Inferior parietal cortex (tissue), 1 donor: ENCODE data around the gene DYNC1I1.
"Not testable (repeated sequence)": the region's sequence is repeated elsewhere in the genome, so short reads cannot be mapped to it uniquely, and the experiment has no call there.

ENCODE experiments used
- DNase-seq: peaks from one replicate; pipeline ENCODE4 v3.0.0-alpha.2; 2016; ENCODE audit errors: extremely low spot score

The DYNC1I1 gene

DNA sequence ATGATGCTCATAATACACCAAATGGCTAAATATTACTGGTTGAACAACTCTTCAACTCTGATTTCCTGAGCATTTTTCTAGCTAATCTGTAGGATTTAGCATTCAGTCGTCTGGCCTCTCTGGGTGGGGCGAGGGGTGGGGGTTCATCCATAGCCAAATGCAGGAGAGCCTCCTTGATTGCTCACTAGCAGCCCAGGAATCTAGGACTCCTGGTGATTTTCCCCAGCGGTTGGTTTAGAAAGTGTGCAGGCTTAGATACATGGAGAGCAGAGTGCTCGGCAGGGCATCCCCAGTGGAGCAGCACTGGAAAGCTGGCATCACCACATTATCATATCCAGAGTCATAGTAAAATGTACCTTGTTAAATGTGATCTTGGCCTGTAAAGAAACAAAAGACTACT, 136.1 kb downstream of the DYNC1I1 start:
- DNase-seq = no peak

DNA sequence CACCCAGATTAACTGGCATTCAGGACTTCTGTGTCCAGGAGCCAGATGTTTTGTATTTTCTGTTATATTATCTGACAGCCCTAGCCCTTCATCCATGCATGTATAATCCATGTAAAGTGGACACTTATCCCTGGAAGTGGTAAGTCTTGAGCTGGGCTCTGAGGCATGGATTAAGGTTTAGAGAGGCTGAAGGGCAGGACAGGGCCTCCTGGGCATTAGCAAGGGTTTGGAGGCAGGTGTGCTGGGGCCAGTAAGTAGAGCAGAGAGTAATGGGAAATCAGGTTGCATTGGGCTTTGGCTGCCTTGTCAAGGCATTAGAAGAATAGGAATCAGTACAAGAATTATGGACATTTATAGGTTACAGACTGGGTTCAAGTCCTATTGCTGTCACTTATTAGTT, 138.0 kb downstream of the DYNC1I1 start:
- DNase-seq = no peak

DNA sequence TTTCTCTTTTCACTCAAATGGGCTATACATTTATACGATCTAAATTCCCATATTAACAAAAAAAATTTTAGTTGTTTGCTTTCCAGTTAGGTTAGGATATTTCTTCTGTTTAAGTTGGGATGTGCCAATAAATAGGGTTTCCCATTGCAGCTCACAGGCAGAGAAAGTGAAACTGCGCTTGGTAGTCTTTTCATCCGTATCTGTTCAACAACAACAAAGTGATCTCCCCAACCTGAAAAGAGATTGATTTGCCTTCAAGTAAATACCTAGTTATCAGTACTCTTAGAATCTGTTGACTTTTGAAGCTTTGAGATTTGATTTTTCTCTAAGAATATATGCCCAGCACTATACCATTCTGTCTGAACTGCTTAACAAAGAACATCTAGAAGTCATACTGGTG, 143.4 kb downstream of the DYNC1I1 start:
- peak; percentile 31 for DNase-seq

DNA sequence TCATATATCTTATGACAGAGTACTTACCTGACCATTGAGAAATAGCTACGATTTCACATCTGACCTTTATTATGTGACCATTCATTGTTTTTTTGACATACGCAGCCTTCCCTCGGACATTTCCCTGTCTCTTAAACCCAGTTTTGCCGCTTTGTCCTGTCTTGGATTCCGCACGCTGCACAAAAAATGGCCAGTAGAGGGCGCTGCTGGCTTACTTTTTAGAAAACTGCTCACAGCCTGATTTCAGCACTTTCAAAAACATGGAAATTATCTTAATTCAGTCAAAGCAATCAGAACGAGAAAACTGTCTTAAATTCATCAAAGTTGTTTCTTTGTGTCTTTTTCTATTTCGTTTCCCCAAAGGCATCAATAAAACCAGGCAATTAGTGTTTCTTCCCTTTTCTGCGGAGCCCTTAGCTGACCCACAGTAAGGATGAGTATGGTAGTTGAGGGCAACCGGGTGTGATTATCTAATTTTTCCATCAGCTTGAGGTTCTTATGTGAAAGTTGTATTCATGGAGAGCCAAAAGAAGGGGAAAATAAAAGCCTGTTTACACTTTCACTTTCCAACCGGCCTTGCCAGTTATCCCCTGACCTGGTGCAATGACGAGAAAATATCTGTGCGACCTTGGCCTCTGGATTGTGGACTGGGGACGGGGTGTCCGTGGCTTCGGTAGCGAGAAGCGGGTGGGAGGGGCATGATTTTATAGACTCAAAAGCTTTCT, 144.4 kb downstream of the DYNC1I1 start:
- peak; percentile 98 for DNase-seq

DNA sequence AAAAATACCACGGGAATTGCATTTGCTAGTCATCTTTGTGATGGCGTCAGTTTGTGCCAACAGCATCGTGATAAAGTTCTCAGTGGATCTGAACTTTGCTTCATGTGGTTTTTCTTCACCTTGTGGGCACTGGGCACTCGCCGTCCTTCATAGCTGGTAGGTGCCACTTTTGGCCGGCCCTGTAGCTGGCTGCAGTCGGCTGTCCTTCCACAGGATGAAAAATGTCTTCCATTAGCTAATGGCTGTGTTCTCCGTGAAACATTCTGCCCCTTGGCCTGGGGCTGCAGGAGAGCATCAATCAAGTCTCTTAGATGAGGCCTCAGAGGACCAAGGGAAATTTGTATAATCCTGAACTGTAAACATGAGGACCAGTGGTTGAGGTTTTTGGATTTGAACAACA, 145.3 kb downstream of the DYNC1I1 start:
- no peak for DNase-seq

DNA sequence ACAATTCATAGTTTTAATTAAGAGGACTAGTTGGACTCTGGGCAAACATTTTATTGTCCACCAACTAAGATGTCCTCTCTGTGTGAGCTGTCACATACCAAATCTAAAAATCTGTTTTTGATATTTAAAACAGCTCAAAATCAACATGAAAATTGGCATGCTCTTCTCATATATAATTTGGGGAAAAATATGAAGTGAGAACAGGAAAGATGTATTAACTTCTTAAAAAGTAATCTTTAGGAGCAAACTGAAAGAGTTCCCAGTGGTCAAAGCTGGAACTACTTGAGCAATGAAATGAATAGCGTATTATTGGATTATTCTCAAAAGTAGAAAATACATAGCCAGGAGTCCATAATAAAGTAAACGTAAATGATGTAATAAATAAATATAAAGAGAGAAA, 147.2 kb downstream of the DYNC1I1 start:
- DNase-seq = no peak

DNA sequence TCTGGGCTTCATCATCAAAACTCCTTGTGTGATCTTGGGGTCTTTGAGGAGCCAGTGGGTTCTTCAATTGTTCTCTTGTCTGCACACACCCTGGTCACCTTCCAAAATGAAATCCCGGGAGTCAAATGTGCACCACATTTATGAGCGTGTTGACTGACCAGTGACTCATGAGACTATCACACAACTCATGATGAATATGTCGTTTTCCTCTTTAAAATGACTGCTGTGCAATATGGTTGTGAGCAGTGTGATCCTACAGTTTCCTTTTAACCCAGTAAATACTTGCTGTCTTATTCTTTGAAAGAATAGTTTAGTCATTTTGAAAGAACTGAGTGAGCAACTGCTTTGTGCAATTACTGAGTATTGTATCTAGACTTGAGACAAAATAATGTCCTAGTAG, 149.2 kb downstream of the DYNC1I1 start:
- DNase-seq = no peak

DNA sequence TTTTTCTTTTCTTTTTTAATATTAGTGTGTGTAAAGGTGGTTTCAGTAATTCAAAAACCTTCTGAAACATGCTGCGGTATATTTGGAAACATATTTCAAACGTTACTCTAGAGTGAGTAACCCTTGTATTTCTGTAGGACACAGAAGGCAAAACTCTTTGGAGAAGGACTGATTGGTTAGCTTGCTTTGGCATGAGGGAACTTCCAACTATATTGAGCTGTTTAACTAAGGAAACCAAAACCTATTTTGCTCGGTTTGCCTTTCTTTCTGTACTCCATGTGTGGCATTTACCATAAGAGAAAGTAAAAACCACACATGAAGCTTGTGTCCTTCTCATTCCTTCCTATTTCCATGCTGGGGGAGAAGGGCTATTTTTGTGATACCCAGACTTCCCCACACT, 149.8 kb downstream of the DYNC1I1 start:
- no peak for DNase-seq

DNA sequence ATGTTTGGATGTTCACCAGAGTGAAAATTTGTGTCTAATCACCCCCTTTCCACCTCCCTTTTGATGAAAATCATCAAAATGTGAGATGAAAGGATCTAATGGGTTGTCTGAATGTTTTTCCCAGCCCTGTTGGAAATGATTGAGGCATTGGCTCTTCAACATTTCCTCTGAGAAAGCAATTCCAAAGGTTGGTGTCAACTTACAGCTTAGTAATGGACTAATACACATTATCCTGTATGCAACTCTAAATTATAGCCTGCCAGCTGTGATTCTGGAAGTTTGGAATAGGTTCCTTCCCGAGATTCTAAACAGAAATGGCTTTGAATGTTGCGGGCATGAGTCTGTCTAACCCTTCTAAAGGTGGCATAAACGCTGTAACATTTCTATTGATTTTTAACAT, 152.9 kb downstream of the DYNC1I1 start:
- no peak for DNase-seq

DNA sequence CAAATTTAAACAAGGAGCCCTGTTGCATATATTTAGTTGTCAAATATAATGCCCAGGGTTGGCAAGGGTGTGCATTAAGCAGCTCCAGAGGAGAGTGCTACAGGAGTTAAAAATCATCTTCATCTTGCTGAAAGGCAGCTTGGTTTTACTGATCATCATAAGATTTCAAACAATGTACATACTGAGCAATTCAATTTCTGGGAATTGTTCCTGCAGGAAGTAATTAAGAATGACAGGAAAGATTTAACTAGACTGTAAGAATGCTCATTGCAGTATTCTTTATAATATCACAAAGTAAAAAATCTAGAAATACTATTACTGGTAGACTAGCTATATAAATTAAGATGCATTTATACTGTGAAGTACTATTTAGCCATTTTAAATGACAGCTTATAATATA, 153.6 kb downstream of the DYNC1I1 start:
- no peak for DNase-seq

DNA sequence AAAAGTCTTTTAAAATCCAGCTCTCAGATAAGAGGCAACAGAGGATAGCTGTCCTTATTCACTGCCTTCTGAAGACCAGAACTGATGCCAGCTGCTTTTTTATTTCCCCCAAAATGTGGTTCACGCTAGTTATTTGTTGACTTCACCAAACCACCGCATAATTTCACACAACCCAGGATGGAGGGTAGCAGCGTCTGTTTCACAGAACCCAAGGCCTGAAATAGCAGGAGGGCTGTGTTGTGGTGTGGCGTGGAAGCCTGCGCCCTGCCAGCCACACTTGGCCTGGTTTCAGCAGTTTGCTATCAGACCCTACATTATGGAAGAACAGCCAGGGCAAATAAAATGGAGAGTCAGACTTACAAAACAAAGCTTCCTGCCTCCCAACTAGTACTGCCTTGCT, 155.4 kb downstream of the DYNC1I1 start:
- DNase-seq = no peak

DNA sequence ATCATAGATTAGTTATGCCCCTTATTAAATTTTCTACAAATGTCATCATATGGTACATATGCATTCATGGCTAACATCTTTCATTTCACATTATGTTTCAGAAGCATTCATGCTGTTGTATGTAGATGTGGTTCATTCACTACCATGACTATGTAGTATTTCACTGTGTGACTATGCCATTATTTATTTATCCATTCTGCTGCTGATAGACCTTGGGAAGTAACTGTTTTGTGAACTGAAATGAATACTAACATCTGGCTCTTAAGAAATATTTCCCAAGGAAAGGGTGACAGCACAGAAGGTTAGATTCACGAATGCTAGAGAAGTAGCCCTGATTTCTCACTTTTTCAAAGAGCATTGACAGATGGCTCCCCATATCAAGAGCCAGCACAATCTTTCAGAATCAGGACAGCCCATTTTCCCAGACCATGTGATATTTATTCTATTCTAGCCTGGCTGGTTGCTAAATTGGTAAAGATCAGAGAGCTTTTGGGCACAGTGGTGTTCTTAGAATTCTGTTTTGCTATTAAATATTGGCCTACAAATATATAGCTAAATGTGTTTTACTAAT, 157.4 kb downstream of the DYNC1I1 start:
- no peak for DNase-seq

DNA sequence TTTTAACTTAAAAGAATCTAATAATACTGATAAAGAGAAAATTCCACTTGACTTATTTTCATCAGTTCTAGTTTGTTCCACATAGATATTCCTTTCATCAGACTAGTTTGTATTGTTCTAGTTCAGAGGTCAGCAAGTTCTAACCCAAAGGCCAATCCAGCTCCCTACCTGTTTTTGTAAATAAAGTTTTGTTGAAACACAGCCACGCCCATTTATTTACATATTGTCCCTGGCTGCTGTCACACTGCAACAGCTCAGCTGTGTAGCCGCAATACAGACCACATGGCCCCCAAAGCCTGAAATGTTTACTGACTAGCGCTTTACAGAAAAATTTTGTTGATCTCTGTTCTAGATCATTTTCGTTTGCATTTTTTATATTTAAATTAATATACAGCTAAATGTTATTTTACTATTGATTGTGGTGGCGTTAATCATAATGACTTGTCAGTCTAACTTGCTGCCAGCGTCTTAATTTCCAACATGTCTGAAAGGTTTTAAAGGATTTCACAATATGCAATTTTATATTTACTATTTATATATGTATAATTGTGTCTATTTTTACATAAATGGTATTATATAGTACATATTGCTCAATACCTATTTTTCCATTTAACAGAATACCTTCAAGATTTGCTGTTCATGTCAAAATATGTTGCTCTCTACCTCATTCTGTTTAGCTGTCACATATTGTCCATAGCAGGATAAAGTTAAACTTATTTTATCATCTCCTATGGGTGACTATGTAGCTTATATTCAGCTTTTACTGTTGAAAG, 159.3 kb downstream of the DYNC1I1 start:
- DNase-seq = no peak

DNA sequence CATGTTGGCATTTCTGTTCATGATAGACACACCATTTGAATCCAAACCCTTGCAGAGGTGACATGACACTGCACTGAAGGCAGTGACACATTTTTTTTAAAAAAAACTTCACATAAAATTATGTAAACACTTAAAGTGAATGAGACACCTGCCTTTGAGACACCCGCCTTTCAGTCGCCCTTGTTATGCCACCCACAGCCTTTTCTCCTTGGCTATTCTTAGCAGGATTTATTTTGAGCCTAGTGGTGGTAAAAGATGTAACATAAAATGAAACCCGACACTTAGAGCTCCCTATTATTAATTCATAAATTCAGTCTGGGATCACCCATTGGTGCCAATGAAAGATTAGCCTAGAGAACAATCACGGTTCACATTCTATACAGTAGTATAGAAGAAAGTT, 161.3 kb downstream of the DYNC1I1 start:
- no peak for DNase-seq

DNA sequence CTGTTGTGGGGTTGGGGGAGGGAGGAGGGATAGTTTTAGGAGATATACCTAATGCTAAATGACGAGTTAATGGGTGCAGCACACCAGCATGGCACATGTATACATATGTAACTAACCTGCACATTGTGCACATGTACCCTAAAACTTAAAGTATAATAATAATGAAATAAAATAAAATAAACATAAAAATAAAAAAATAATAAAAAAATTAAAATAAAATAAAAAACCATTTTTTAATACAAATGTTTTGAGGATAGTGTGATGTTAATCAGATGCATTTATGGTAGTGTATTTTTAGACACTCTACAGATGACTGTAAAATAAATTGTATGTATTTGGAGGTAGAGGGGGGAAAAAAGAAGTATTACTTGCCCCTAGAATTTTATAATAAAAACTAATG, 172.5 kb downstream of the DYNC1I1 start:
- DNase-seq = not testable (repeated sequence)

DNA sequence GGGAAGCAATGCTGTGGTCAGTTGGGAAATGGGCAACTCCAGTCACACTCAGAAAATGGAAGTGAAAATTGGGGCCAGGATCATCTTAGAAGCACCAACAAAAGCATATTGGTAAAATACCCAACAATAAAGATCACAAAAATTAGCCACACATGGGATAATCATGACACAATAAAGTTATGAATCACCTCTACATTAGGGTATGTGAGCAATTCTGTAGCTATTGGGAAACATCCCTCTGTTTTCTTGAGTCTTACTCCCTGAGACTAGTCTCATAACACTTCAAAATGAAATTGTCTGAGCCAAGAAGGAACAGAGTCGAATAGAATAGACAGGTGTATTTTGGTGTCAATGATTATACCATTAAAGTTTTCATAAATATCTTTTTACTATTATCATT, 178.3 kb downstream of the DYNC1I1 start:
- DNase-seq = no peak

DNA sequence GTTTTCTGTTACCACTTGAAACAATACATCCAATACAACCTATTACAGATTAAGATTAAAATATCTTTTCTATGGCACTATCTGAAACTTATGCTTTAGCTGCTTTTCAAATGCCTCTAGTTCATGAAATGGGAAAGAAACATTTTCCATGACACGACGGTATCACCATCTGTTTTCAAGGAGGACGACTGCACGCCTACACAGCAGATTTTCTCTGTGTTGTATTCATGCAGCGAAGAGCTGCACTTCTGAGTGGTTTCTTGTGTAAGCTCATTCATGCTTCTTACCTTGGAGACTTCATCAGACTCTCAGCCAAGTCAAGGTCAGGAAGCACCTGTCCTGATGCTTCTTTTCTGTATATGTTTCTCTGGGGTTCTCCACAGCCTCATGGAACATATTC, 179.2 kb downstream of the DYNC1I1 start:
- DNase-seq = peak; percentile 52

DNA sequence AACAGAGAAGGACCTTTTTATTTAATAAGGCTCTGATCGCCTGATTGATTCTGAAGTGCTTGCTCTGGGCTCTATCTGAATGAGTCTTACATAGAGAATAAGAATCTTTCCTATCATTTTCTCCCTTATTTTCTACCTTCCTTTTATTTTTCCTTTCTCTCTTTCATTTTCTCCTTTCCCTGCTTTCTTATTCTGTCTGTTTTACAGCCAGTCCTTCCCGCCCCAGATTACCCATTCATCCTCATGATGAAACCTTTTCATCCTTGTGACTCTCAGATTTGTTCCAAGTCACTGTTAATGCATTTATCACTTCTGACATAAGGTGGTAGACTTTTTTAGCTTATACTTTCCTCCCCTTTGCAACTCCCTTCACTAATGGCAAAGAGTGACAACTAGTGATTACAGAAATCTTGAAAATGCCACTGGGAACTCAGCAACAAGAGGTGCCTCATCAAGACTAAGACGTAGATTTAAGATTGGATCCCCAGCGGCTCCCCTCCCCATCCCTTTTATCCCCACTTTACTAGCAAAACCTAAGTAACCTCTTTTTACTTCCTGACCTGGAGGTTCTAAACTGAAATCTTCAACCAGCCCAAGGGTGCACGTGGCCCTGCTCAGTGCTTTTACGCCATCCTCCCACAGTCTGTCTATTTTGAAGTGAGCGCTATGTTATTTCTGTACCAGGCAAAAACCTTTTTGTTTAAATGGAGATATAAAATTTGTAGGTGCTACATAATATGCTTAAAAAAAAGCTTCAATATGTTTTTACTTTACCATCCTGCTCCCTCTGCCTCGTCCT, 179.8 kb downstream of the DYNC1I1 start:
- DNase-seq = no peak

DNA sequence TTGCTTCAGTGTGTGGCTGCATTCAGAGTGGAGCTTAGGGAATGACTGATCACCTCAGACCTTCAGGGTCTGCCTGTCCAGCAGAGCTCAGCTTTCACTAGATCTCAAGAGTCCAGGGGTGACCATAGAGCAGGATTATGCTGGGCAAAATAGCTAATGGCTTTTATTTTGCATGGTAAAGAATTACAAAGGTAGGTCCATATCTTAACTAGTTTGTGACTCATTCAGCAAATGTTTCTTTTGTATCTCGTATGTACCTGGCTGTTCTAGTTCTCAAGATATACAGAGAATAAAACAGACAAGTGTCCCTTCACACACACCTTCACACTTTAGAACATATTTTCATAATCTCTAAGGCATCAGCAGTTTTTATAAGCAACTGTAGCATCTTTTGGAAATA, 180.5 kb downstream of the DYNC1I1 start:
- DNase-seq = no peak

DNA sequence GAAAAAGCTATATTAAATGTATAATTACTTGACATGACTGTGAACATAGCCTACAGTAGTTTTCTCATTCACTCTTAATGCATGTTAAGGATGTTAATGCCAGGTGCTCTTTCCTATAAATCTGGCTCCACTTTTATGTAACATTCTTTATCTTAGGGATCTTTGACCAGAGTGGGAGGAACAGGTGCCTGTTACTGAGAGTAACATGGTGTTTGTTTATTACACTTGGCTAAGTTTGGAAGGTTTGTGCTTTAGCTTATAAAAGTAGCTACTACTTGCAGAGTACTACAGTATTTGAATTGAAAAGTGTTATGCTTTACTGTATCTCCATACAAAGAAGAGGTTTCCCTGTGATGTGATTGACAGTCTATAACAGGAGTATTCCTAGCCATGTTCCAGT, 183.4 kb downstream of the DYNC1I1 start:
- no peak for DNase-seq

DNA sequence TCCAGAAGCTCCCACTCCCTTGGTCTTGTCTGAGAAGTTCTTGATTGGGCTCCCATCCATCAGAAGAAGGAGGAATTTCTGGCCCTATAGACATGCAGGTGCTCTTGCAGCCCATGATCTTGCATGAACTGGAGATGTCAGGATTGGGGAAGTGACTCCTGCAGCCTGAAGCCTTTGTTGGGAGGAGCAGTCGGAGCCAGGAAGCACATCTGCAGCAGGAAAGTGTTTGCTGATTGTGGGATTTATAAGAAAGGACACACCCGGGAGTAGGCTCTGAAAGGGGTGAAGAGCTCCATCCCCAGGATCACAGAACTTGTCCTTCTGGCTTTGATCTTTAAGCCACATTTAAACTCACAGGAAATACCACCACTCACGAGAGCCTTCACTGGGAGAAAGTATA, 185.2 kb downstream of the DYNC1I1 start:
- no peak for DNase-seq

DNA sequence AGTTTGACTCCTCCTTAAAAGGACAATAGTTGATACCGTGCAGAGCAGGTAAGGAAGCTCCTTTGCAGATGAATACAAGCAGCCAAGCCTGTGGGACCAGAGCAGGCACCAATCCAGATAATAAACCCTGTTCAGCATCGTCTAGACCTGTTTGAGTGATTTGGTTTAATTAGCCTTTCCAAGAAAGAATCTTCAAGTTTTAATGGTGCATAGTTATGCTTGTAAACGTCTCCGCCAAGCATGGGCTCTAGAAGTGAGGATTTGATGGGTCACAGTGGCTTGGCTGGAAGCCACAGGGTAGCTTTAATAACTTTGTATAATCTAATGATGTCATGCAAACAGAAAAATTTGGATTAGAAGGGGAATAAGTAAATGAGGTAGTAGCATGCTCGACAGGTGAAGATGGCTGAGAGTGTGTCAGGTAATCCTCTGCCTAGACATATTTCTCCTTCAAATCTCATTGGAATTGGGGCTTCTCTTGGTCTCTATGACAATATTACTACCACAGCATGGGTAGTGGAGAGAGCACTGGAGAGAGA, 188.4 kb downstream of the DYNC1I1 start:
- DNase-seq = no peak
